ENCODE measurements around the gene ABR. TPM values are rescaled to one million over a fixed set of nuclear protein-coding genes. Genes with fewer than 3 reads are reported as not detected.
A peak's percentile ranks its signal among the peaks of the same experiment; 100 is the strongest.

ABR gene
- total and polyA plus RNA-seq, 2 of the 13 experiments (the other 11 are each of a cell fraction or from before 2014, with no cell fraction given): 12.4 to 40.4 TPM

GRCh38 chr17:1179818-1180742 lies at the start of gene ABR (continued):
- TF ChIP-seq MXD3 (CRISPR knock-in tag; IDR thresholded peaks at IDR 0.05): no peak
- TF ChIP-seq ZNF687 (CRISPR knock-in tag; IDR thresholded peaks at IDR 0.05): no peak
- TF ChIP-seq RFXAP (CRISPR knock-in tag; IDR thresholded peaks at IDR 0.05; ENCODE audit: borderline replicate concordance): no peak
- no peak for TF ChIP-seq ZNF337 (CRISPR knock-in tag; IDR thresholded peaks at IDR 0.05; ENCODE audit: borderline replicate concordance, low read depth)
- TF ChIP-seq ZMAT3 (CRISPR knock-in tag; conservative IDR thresholded peaks at IDR 0.05): no peak

GRCh38 chr17:1229349-1229899 lies 49.6 kb upstream of the ABR start:
- H3K9ac ChIP-seq (ENCODE audit: insufficient read depth, low read depth, low read length): no peak overlapping the region
- no peaks in the 10 kb centered on the region for H3K9me3 ChIP-seq (ENCODE audit: low read length)
- in situ Hi-C loops (cut with HindIII; ENCODE audit: extremely low pct_ligation_motif_present, low pct_unique_long_range_greater_than_20kb) (no loop called here), intact Hi-C loops (cut with micrococcal nuclease; ENCODE audit: unreplicated experiment) (no loop called here)
- FAIRE-seq (no peak), DNase-seq (ENCODE audit: low spot score) (no peak), ATAC-seq (peak; percentile 65)
- peaks cover 10 to 51% of the 10 kb centered on the region in 2 experiments for H3K27me3 ChIP-seq (ENCODE audit: control insufficient read depth in 1 of 2, insufficient read depth in 2 of 2, low read length in 2 of 2)
- ChIA-PET POLR2A (interaction anchor here (0.8 kb wide), 1 partner anchor 39 kb away, joined by 3 read pairs; no protein-coding TSS in a partner anchor), CTCF (ENCODE audit: low intra/inter-chr PET ratio, low total read pairs) (no interaction called here)
- H3K79me2 ChIP-seq (ENCODE audit: insufficient read depth, low read length): no peaks in the 10 kb centered on the region
- 0 out of 2 replicates have a peak, but pooled peaks cover 6% of the 10 kb centered on the region for H3K4me1 ChIP-seq (ENCODE audit: insufficient read depth, low read length)
- H3K4me3 ChIP-seq (replicated peaks in 1 of 3; ENCODE audit: insufficient read depth in 1 of 3, low read depth in 2 of 3, low read length in 3 of 3): peak overlapping the region; percentile 33 to 65 (median 34); a peak in 4 of 6 replicates
- WGBS (ENCODE audit: low lambda C conversion rate): under 1% methylated on average over 33 of the region's 74 CpGs
- peaks cover 6% of the 10 kb centered on the region; the same call in 1 of the 2 replicates for H4K20me1 ChIP-seq (ENCODE audit: insufficient read depth, low read length)
- peak overlapping the region; percentile 73 for H3K4me2 ChIP-seq (ENCODE audit: low read depth, low read length)
- H3K27ac ChIP-seq (ENCODE audit: extremely low read length, insufficient read depth, low read length): no peak overlapping the region
- no TSS peak for BruUV-seq (replicated peaks)
- H3K36me3 ChIP-seq (replicated peaks in 1 of 2; ENCODE audit: control insufficient read depth in 1 of 2, insufficient read depth in 2 of 2, low read length in 2 of 2): no peaks in the 10 kb centered on the region
- H2AFZ ChIP-seq (ENCODE audit: low read length): no peak overlapping the region
- TF ChIP-seq ELF3 (CRISPR knock-in tag; IDR thresholded peaks at IDR 0.05) (no peak), ZNF512B (CRISPR knock-in tag; IDR thresholded peaks at IDR 0.05; ENCODE audit: borderline replicate concordance) (no peak), SUZ12 (IDR thresholded peaks at IDR 0.05; ENCODE audit: low read depth, low read length) (no peak), HNRNPLL (IDR thresholded peaks at IDR 0.05; ENCODE audit: low read depth, low read length, poor library complexity, severe bottlenecking) (peak; percentile 24), ZMYM3 (CRISPR knock-in tag; IDR thresholded peaks at IDR 0.05) (no peak)
